Measurements from ENCODE around the gene AEBP1. TPM values are rescaled to one million over a fixed set of nuclear protein-coding genes. Genes with fewer than 3 reads are reported as not detected.

The AEBP1 gene
- total RNA-seq, 1 experiment from 2014 or later = 49.3 TPM

- Histone ChIP-seq H2AFZ (ENCODE audit: low read length) (no peak overlapping the region), H3K79me2 (ENCODE audit: insufficient read depth, low read length) (no peaks in the 10 kb centered on the region; the same call in 1 of the 2 replicates), H3K18ac (ENCODE audit: insufficient read length, low read depth, low read length) (no peak overlapping the region), H3K14ac (ENCODE audit: insufficient read depth, low read length) (no peak overlapping the region), H2BK20ac (ENCODE audit: low read depth, low read length, poor library complexity, severe bottlenecking) (no peak overlapping the region), H4K20me1 (ENCODE audit: control insufficient read depth, insufficient read depth, insufficient read length) (no peaks in the 10 kb centered on the region), H2BK15ac (ENCODE audit: low read depth, low read length) (no peak overlapping the region), H2BK5ac (ENCODE audit: insufficient read length, low read length) (no peak overlapping the region), H3K79me1 (ENCODE audit: insufficient read depth, low read depth, low read length, poor library complexity, severe bottlenecking) (peaks cover 2% of the 10 kb centered on the region), H3K27me3 (ENCODE audit: insufficient read depth, low read length) (no peaks in the 10 kb centered on the region), H4K91ac (ENCODE audit: insufficient read length, low read depth, low read length) (no peak overlapping the region), H3K27ac (ENCODE audit: insufficient read length, low read depth, low read length) (no peak overlapping the region), H3K56ac (ENCODE audit: insufficient read length, low read depth, low read length) (no peak overlapping the region), H3K23me2 (ENCODE audit: insufficient read length, low read depth, low read length, poor library complexity, severe bottlenecking) (peaks cover 11% of the 10 kb centered on the region), H3K4me2 (ENCODE audit: insufficient read depth, insufficient read length, low read length) (peak overlapping the region; percentile 99), H2BK12ac (ENCODE audit: insufficient read length, low read depth, low read length) (no peak overlapping the region), H3K9me3 (ENCODE audit: control insufficient read depth, low read depth, low read length) (no peaks in the 10 kb centered on the region), H3T11ph (ENCODE audit: low read length) (no peak overlapping the region), H3K4me1 (ENCODE audit: insufficient read depth, low read length) (no peaks in the 10 kb centered on the region), H3K23ac (ENCODE audit: insufficient read length, low read depth, low read length) (no peak overlapping the region), H2AK5ac (ENCODE audit: insufficient read length, low read length) (no peak overlapping the region), H4K8ac (replicated peaks; ENCODE audit: insufficient read length, low read depth, low read length) (no peak overlapping the region), H3K9ac (ENCODE audit: extremely low read depth, insufficient read length, low read length) (peak overlapping the region; percentile 81), H2BK120ac (ENCODE audit: low read depth, low read length, poor library complexity, severe bottlenecking) (no peak overlapping the region), H4K5ac (ENCODE audit: insufficient read length, low read depth, low read length) (no peak overlapping the region), H3K4ac (ENCODE audit: low read depth, low read length) (no peak overlapping the region)
- WGBS (ENCODE audit: extremely low coverage, insufficient read length, low lambda C conversion rate) = no CpG with 5 or more reads among the region's 1 CpG
- Mint-ChIP-seq H3K9me3 (peaks cover 6% of the 10 kb centered on the region in 2 experiments), H3K4me3 (peak overlapping the region; percentile 70 to 86), H3K36me3 (ENCODE audit: insufficient read depth in 1 of 3, low read depth in 3 of 3) (peaks cover 26 to 51% (median 41%) of the 10 kb centered on the region in 3 experiments), H3K27ac (no peak overlapping the region; a peak in 1 of 7 replicates), H3K4me1 (peaks cover 10 to 12% of the 10 kb centered on the region in 2 experiments), H3K27me3 (ENCODE audit: low read depth) (peaks cover 27% of the 10 kb centered on the region)
- DNase-seq = no peak
- TF ChIP-seq, protein P1, sequence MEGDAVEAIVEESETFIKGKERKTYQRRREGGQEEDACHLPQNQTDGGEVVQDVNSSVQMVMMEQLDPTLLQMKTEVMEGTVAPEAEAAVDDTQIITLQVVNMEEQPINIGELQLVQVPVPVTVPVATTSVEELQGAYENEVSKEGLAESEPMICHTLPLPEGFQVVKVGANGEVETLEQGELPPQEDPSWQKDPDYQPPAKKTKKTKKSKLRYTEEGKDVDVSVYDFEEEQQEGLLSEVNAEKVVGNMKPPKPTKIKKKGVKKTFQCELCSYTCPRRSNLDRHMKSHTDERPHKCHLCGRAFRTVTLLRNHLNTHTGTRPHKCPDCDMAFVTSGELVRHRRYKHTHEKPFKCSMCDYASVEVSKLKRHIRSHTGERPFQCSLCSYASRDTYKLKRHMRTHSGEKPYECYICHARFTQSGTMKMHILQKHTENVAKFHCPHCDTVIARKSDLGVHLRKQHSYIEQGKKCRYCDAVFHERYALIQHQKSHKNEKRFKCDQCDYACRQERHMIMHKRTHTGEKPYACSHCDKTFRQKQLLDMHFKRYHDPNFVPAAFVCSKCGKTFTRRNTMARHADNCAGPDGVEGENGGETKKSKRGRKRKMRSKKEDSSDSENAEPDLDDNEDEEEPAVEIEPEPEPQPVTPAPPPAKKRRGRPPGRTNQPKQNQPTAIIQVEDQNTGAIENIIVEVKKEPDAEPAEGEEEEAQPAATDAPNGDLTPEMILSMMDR (conservative IDR thresholded peaks at IDR 0.05) = no peak
These were observed 18.4 kb downstream of the AEBP1 start for GRCh38 chr7:44122529-44122928.
